Adrenal gland (tissue), 5 donors: Measurements from ENCODE around the gene TMEM117.

Experiments
- CTCF ChIP-seq, 6 experiments: fragments of 450-650 bp in 4 of 6; fragments of 200-600 bp in 2 of 6; sonication (generic) in 1 of 6; IDR thresholded peaks; 1 replicate in 5 of 6; 2 replicates in 1 of 6; pipeline versions ENCODE4 v1.5.1 to v1.8.0; 2016 to 2021; ENCODE audit warnings: antibody characterized with exemption in 6 of 6, mild to moderate bottlenecking in 2 of 6, moderate library complexity in 1 of 6
- POLR2A ChIP-seq, 2 donors: fragments of 450-650 bp; IDR thresholded peaks; one replicate each; pipeline ENCODE4 v1.6.1; 2017; ENCODE audit warnings: antibody characterized with exemption in 2 of 2, mild to moderate bottlenecking in 2 of 2, moderate library complexity in 1 of 2
- donor health status: DM: no; HTN: no; CAD: no.

GRCh38 chr12:44245932-44246331, 410.1 kb downstream of the TMEM117 start:
- TF ChIP-seq CTCF (IDR thresholded peaks at IDR 0.05) (no peak), POLR2A (IDR thresholded peaks at IDR 0.05) (no peak)
